BE2C (cell line): ENCODE results near the gene CAPRIN2.

Experiments
- DNase-seq: peaks from one replicate; pipeline ENCODE4 v3.0.0-alpha.2; 2020
- H3K27me3 ChIP-seq: fragments of 250-450 bp; sonication (Bioruptor Pico); 2 replicates; pipeline ENCODE4 v1.5.1; 2020; ENCODE audit warnings: mild to moderate bottlenecking
- H3K36me3 ChIP-seq: fragments of 250-450 bp; sonication (Bioruptor Pico); 2 replicates; pipeline ENCODE4 v1.5.1; 2020; ENCODE audit warnings: mild to moderate bottlenecking
- H3K4me1 ChIP-seq: fragments of 250-450 bp; sonication (Bioruptor Pico); 2 replicates; pipeline ENCODE4 v1.5.1; 2020
- H3K4me3 ChIP-seq: 2 replicates; pipeline ENCODE4 v1.5.1; 2011; ENCODE audit warnings: low read depth, low read length
- H3K9me3 ChIP-seq: fragments of 250-450 bp; sonication (Bioruptor Pico); 2 replicates; pipeline ENCODE4 v1.5.1; 2020
- CTCF ChIP-seq: IDR thresholded peaks from 2 replicates; pipeline ENCODE4 v1.5.1; 2012; ENCODE audit warnings: mild to moderate bottlenecking, low read depth, low read length

The CAPRIN2 gene

GRCh38 chr12:30794591-30795409, 40.0 kb upstream of the CAPRIN2 start:
- Histone ChIP-seq H3K9me3 (no peaks in the 10 kb centered on the region), H3K27me3 (peaks cover 15% of the 10 kb centered on the region), H3K4me1 (no peaks in the 10 kb centered on the region), H3K36me3 (no peaks in the 10 kb centered on the region), H3K4me3 (no peak overlapping the region)
- TF ChIP-seq CTCF = no peak
- DNase-seq = no peak

GRCh38 chr12:30794020-30794419, 39.3 kb upstream of the CAPRIN2 start:
- H3K27me3 ChIP-seq = peaks cover 15% of the 10 kb centered on the region
- DNase-seq = no peak
- TF ChIP-seq CTCF = no peak
- H3K4me3 ChIP-seq = no peak overlapping the region
- no peaks in the 10 kb centered on the region for H3K9me3 ChIP-seq
- H3K36me3 ChIP-seq = no peaks in the 10 kb centered on the region
- no peaks in the 10 kb centered on the region for H3K4me1 ChIP-seq

GRCh38 chr12:30792648-30793499, 38.1 kb upstream of the CAPRIN2 start:
- H3K27me3 ChIP-seq = peaks cover 15% of the 10 kb centered on the region
- H3K4me3 ChIP-seq = no peak overlapping the region
- no peak for DNase-seq
- TF ChIP-seq CTCF = no peak
- no peaks in the 10 kb centered on the region for H3K9me3 ChIP-seq
- H3K36me3 ChIP-seq = no peaks in the 10 kb centered on the region
- no peaks in the 10 kb centered on the region for H3K4me1 ChIP-seq

GRCh38 chr12:30792085-30792484, 37.3 kb upstream of the CAPRIN2 start:
- Histone ChIP-seq H3K4me3 (no peak overlapping the region), H3K4me1 (no peaks in the 10 kb centered on the region), H3K27me3 (peaks cover 14% of the 10 kb centered on the region), H3K9me3 (no peaks in the 10 kb centered on the region), H3K36me3 (no peaks in the 10 kb centered on the region)
- DNase-seq = no peak
- no peak for TF ChIP-seq CTCF

GRCh38 chr12:30788754-30789153, 34.0 kb upstream of the CAPRIN2 start:
- no peak overlapping the region for H3K4me3 ChIP-seq
- TF ChIP-seq CTCF = no peak
- H3K4me1 ChIP-seq = no peaks in the 10 kb centered on the region
- no peaks in the 10 kb centered on the region for H3K27me3 ChIP-seq
- no peaks in the 10 kb centered on the region for H3K36me3 ChIP-seq
- no peaks in the 10 kb centered on the region for H3K9me3 ChIP-seq
- no peak for DNase-seq

- H3K4me1 ChIP-seq = no peaks in the 10 kb centered on the region
- H3K27me3 ChIP-seq = no peaks in the 10 kb centered on the region
- H3K9me3 ChIP-seq = no peaks in the 10 kb centered on the region
- no peak for DNase-seq
- H3K4me3 ChIP-seq = no peak overlapping the region
- H3K36me3 ChIP-seq = no peaks in the 10 kb centered on the region
- no peak for TF ChIP-seq CTCF
Measured at GRCh38 chr12:30785630-30786029, 30.9 kb upstream of the CAPRIN2 start.
